Measurements from ENCODE around the gene LRRC30.

DNA sequence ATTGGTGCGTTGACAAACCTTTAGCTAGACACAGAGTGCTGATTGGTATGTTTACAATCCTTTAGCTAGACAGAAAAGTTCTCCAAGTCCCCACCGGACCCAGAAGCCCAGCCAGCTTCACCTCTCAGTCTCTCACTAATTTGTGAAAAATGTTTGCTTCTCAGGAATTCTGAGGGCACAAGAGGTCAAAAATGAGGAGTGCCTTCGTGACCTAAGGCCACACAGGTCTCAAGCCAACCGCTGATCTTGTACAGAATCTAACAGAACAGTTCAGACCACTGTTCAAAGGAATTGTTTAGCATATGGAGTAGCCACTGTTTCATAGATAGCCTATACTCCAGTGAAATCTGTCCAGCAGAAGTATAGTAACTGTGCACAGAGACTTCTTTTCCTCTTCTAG, 29.8 kb upstream of the LRRC30 start:
- TF ChIP-seq, protein P1, sequence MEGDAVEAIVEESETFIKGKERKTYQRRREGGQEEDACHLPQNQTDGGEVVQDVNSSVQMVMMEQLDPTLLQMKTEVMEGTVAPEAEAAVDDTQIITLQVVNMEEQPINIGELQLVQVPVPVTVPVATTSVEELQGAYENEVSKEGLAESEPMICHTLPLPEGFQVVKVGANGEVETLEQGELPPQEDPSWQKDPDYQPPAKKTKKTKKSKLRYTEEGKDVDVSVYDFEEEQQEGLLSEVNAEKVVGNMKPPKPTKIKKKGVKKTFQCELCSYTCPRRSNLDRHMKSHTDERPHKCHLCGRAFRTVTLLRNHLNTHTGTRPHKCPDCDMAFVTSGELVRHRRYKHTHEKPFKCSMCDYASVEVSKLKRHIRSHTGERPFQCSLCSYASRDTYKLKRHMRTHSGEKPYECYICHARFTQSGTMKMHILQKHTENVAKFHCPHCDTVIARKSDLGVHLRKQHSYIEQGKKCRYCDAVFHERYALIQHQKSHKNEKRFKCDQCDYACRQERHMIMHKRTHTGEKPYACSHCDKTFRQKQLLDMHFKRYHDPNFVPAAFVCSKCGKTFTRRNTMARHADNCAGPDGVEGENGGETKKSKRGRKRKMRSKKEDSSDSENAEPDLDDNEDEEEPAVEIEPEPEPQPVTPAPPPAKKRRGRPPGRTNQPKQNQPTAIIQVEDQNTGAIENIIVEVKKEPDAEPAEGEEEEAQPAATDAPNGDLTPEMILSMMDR (IDR thresholded peaks at IDR 0.05 in 4 of 5, conservative IDR thresholded peaks at IDR 0.05 in 1 of 5) = no peak
- no peak for TF ChIP-seq POLR2A (IDR thresholded peaks at IDR 0.05)
